AG04450 (cell line): Measurements from ENCODE around the gene DNAAF1. TPM values are rescaled to one million over a fixed set of nuclear protein-coding genes. Genes with fewer than 3 reads are reported as not detected.

Experiments
- CTCF ChIA-PET: fragments of 300-600, 350-600 bp; formaldehyde crosslinking; extraction: SDS; loops from one replicate; lab custom pipeline; 2022; ENCODE audit warnings: antibody characterized with exemption, inconsistent platforms; lab: Charles Lee
- POLR2A ChIA-PET: fragments of 350-600 bp; formaldehyde crosslinking; extraction: SDS; loops from one replicate; lab custom pipeline; 2021; ENCODE audit warnings: antibody characterized with exemption, inconsistent platforms; lab: Yijun Ruan, JAX
- DNase-seq: peaks from one replicate; pipeline ENCODE4 v3.0.0-alpha.2; 2011; ENCODE audit warnings: low read depth, low spot score
- H3K27ac ChIP-seq: one replicate; pipeline ENCODE4 v1.5.1; 2012; ENCODE audit warnings: low read depth, low read length, control low read depth
- H3K27me3 ChIP-seq: one replicate; pipeline ENCODE4 v1.6.0; 2012; ENCODE audit warnings: low read length; ENCODE audit not compliant: control insufficient read depth, insufficient read depth
- H3K4me3 ChIP-seq: 2 replicates; pipeline ENCODE4 v1.5.1; 2011; ENCODE audit warnings: mild to moderate bottlenecking, low read depth, low read length, control low read depth
- H3K9me3 ChIP-seq: 2 replicates; pipeline ENCODE4 v1.5.1; 2012; ENCODE audit warnings: low read length; ENCODE audit not compliant: control insufficient read depth, insufficient read depth
- CTCF ChIP-seq: IDR thresholded peaks from 2 replicates; pipeline ENCODE4 v1.5.1; 2011; ENCODE audit warnings: low read depth, low read length, control low read depth, inconsistent platforms
- polyA plus RNA-seq: library from polyadenylated mRNA; depleted of rRNA; stranded (reverse); fragments of >200 nt; gene quantifications from 2 replicates; pipeline ENCODE4 v1.2.3, GENCODE V29; 2011; rRNA removed

DNAAF1 gene
- polyA plus RNA-seq, 1 experiment, result not detected

GRCh38 chr16:84226026-84226425 lies 80.9 kb downstream of the DNAAF1 start:
- POLR2A ChIA-PET, result no interaction called here

More at GRCh38 chr16:84226026-84226425, 80.9 kb downstream of the DNAAF1 start:
- CTCF ChIA-PET, result interaction anchor here (0.5 to 1.7 kb wide), 3 partner anchors 39 to 258 kb away, joined by 3 to 6 read pairs (median 4); no protein-coding TSS in a partner anchor
- no peak for TF ChIP-seq CTCF
- no peak overlapping the region for H3K4me3 ChIP-seq
- no peak for DNase-seq
- H3K27ac ChIP-seq, result no peak overlapping the region
- peaks cover 4% of the 10 kb centered on the region for H3K27me3 ChIP-seq
- no peaks in the 10 kb centered on the region; the same call in 1 of the 2 replicates for H3K9me3 ChIP-seq

Other genes with a start within 250 kb of the DNAAF1 start
- gene MLYCD, start 246.2 kb upstream of the DNAAF1 start, polyA plus RNA-seq, result 2.0 and 2.5 TPM in 2 replicates
- 6.2 and 8.5 TPM in 2 replicates for gene OSGIN1, start 192.1 kb upstream of the DNAAF1 start, polyA plus RNA-seq
- gene NECAB2, start 177.1 kb upstream of the DNAAF1 start, polyA plus RNA-seq, result 0.20 and 0.24 TPM in 2 replicates
- gene SLC38A8, start 102.5 kb upstream of the DNAAF1 start, polyA plus RNA-seq, result not detected in 2 replicates
- gene MBTPS1, start 28.4 kb upstream of the DNAAF1 start, polyA plus RNA-seq, result 92.1 and 116 TPM in 2 replicates
- gene HSDL1, start 131 bp upstream of the DNAAF1 start, polyA plus RNA-seq, result 23.7 and 29.5 TPM in 2 replicates
- 14.2 and 15.2 TPM in 2 replicates for gene TAF1C, start 41.7 kb downstream of the DNAAF1 start, polyA plus RNA-seq
- not detected in 2 replicates for gene ADAD2, start 45.8 kb downstream of the DNAAF1 start, polyA plus RNA-seq
- not detected in 2 replicates for gene KCNG4, start 94.7 kb downstream of the DNAAF1 start, polyA plus RNA-seq
- 19.9 and 21.0 TPM in 2 replicates for gene WFDC1, start 149.6 kb downstream of the DNAAF1 start, polyA plus RNA-seq
- gene ATP2C2, start 223.2 kb downstream of the DNAAF1 start, polyA plus RNA-seq, result not detected in 2 replicates